RWPE1 (cell line): ENCODE data around the gene DDX1.

Experiments
- CTCF ChIA-PET: fragments of 350-600 bp; sonication (Branson Sonifier 250); formaldehyde crosslinking; extraction: SDS; loops from one replicate; lab custom pipeline; 2021; lab: Yijun Ruan, JAX
- POLR2A ChIA-PET: fragments of 400-600 bp; formaldehyde crosslinking; extraction: SDS; loops from one replicate; lab custom pipeline; 2020; ENCODE audit warnings: antibody characterized with exemption; ENCODE audit not compliant: low non-redundant PET; lab: Yijun Ruan, JAX
- DNase-seq: peaks from one replicate; pipeline ENCODE4 v3.0.0; 2012; ENCODE audit warnings: low spot score
- H3K27ac ChIP-seq: fragments of 450-650 bp; 2 replicates; pipeline ENCODE4 v1.5.1; 2017
- CTCF ChIP-seq: fragments of 450-650 bp; conservative IDR thresholded peaks from 2 replicates; pipeline ENCODE4 v1.5.1; 2017; ENCODE audit warnings: low read depth, mild to moderate bottlenecking

Gene DDX1

GRCh38 chr2:15634846-15635490 is 43.3 kb downstream of the DDX1 start:
- CTCF ChIA-PET = no interaction called here
- TF ChIP-seq CTCF = no peak
- no peak overlapping the region for H3K27ac ChIP-seq
- peak; percentile 23 for DNase-seq
- POLR2A ChIA-PET = no interaction called here

GRCh38 chr2:15636972-15637785 is 45.5 kb downstream of the DDX1 start:
- DNase-seq = peak; percentile 78
- CTCF ChIA-PET = interaction anchor here (0.5 to 1.2 kb wide), 5 partner anchors 214 to 871 kb away, joined by 3 read pairs; no protein-coding TSS in a partner anchor
- POLR2A ChIA-PET = no interaction called here
- peak; percentile 80 for TF ChIP-seq CTCF
- no peak overlapping the region for H3K27ac ChIP-seq

GRCh38 chr2:15638720-15639119 is 47.1 kb downstream of the DDX1 start:
- ChIA-PET CTCF (interaction anchor here (0.7 to 1.2 kb wide), 4 partner anchors 92 to 1081 kb away, joined by 3 to 4 read pairs (median 3); partner anchors contain the start of gene MYCN), POLR2A (no interaction called here)
- no peak for TF ChIP-seq CTCF
- DNase-seq = no peak
- H3K27ac ChIP-seq = no peak overlapping the region

GRCh38 chr2:15639323-15640251 is 47.9 kb downstream of the DDX1 start:
- CTCF ChIA-PET = interaction anchor here (0.6 to 1.1 kb wide), 3 partner anchors 91 to 1082 kb away, joined by 3 read pairs; no protein-coding TSS in a partner anchor
- POLR2A ChIA-PET = no interaction called here
- H3K27ac ChIP-seq = no peak overlapping the region
- DNase-seq = no peak
- no peak for TF ChIP-seq CTCF

GRCh38 chr2:15640261-15640711 is 48.6 kb downstream of the DDX1 start:
- no peak for TF ChIP-seq CTCF
- ChIA-PET CTCF (no interaction called here), POLR2A (no interaction called here)
- peak; percentile 74 for DNase-seq
- no peak overlapping the region for H3K27ac ChIP-seq

- ChIA-PET POLR2A (no interaction called here), CTCF (no interaction called here)
- TF ChIP-seq CTCF = no peak
- DNase-seq = no peak
- H3K27ac ChIP-seq = no peak overlapping the region
Measured at GRCh38 chr2:15640784-15641183, 49.1 kb downstream of the DDX1 start.
